ENCODE results near the gene RALGAPA1.

GRCh38 chr14:35766700-35767082 is 42.4 kb downstream of the RALGAPA1 start:
- TF ChIP-seq EZH2phosphoT487 (IDR thresholded peaks at IDR 0.05; ENCODE audit: borderline replicate concordance, low read depth) (no peak), EP300 (IDR thresholded peaks at IDR 0.05; ENCODE audit: borderline replicate concordance in 1 of 2, low read depth in 1 of 2, low read length in 1 of 2) (no peak), MAX (IDR thresholded peaks at IDR 0.05; ENCODE audit: low read depth) (no peak), RAD21 (IDR thresholded peaks at IDR 0.05; ENCODE audit: low read length) (no peak), POLR2AphosphoS5 (IDR thresholded peaks at IDR 0.05; ENCODE audit: low read depth, low read length) (no peak), FOXM1 (IDR thresholded peaks at IDR 0.05; ENCODE audit: low read depth) (no peak), USF2 (IDR thresholded peaks at IDR 0.05; ENCODE audit: borderline replicate concordance, low read depth, low read length) (no peak), MEF2A (IDR thresholded peaks at IDR 0.05; ENCODE audit: borderline replicate concordance, low read depth) (no peak), SIN3A (IDR thresholded peaks at IDR 0.05; ENCODE audit: borderline replicate concordance, low read depth, low read length) (no peak), SMC3 (IDR thresholded peaks at IDR 0.05; ENCODE audit: low read depth, low read length) (no peak)
- TF ChIP-seq, protein P1, sequence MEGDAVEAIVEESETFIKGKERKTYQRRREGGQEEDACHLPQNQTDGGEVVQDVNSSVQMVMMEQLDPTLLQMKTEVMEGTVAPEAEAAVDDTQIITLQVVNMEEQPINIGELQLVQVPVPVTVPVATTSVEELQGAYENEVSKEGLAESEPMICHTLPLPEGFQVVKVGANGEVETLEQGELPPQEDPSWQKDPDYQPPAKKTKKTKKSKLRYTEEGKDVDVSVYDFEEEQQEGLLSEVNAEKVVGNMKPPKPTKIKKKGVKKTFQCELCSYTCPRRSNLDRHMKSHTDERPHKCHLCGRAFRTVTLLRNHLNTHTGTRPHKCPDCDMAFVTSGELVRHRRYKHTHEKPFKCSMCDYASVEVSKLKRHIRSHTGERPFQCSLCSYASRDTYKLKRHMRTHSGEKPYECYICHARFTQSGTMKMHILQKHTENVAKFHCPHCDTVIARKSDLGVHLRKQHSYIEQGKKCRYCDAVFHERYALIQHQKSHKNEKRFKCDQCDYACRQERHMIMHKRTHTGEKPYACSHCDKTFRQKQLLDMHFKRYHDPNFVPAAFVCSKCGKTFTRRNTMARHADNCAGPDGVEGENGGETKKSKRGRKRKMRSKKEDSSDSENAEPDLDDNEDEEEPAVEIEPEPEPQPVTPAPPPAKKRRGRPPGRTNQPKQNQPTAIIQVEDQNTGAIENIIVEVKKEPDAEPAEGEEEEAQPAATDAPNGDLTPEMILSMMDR (IDR thresholded peaks at IDR 0.05), result no peak
- TF ChIP-seq, protein P2, sequence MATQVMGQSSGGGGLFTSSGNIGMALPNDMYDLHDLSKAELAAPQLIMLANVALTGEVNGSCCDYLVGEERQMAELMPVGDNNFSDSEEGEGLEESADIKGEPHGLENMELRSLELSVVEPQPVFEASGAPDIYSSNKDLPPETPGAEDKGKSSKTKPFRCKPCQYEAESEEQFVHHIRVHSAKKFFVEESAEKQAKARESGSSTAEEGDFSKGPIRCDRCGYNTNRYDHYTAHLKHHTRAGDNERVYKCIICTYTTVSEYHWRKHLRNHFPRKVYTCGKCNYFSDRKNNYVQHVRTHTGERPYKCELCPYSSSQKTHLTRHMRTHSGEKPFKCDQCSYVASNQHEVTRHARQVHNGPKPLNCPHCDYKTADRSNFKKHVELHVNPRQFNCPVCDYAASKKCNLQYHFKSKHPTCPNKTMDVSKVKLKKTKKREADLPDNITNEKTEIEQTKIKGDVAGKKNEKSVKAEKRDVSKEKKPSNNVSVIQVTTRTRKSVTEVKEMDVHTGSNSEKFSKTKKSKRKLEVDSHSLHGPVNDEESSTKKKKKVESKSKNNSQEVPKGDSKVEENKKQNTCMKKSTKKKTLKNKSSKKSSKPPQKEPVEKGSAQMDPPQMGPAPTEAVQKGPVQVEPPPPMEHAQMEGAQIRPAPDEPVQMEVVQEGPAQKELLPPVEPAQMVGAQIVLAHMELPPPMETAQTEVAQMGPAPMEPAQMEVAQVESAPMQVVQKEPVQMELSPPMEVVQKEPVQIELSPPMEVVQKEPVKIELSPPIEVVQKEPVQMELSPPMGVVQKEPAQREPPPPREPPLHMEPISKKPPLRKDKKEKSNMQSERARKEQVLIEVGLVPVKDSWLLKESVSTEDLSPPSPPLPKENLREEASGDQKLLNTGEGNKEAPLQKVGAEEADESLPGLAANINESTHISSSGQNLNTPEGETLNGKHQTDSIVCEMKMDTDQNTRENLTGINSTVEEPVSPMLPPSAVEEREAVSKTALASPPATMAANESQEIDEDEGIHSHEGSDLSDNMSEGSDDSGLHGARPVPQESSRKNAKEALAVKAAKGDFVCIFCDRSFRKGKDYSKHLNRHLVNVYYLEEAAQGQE (IDR thresholded peaks at IDR 0.05; ENCODE audit: low read depth, low read length), result no peak
- TF ChIP-seq, protein P3, sequence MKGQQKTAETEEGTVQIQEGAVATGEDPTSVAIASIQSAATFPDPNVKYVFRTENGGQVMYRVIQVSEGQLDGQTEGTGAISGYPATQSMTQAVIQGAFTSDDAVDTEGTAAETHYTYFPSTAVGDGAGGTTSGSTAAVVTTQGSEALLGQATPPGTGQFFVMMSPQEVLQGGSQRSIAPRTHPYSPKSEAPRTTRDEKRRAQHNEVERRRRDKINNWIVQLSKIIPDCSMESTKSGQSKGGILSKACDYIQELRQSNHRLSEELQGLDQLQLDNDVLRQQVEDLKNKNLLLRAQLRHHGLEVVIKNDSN (IDR thresholded peaks at IDR 0.05; ENCODE audit: borderline replicate concordance, low read depth), result no peak
- TF ChIP-seq, protein P4, sequence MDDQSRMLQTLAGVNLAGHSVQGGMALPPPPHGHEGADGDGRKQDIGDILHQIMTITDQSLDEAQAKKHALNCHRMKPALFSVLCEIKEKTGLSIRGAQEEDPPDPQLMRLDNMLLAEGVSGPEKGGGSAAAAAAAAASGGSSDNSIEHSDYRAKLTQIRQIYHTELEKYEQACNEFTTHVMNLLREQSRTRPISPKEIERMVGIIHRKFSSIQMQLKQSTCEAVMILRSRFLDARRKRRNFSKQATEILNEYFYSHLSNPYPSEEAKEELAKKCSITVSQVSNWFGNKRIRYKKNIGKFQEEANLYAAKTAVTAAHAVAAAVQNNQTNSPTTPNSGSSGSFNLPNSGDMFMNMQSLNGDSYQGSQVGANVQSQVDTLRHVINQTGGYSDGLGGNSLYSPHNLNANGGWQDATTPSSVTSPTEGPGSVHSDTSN (IDR thresholded peaks at IDR 0.05), result no peak
